A673 (cell line): Measurements from ENCODE around the gene PKM. TPM values are rescaled to one million over a fixed set of nuclear protein-coding genes. Genes with fewer than 3 reads are reported as not detected.

Experiments used
- BruUV-seq: library from RNA; stranded (reverse); fragments of 400-500 nt; replicated peaks from 2 replicates; lab custom pipeline; 2021; lab: Mats Ljungman, UMichigan
- CTCF ChIA-PET: fragments of 300-600 bp; sonication (Branson Sonifier 250); formaldehyde crosslinking; loops from one replicate; lab custom pipeline; 2022; ENCODE audit warnings: antibody characterized with exemption; lab: Charles Lee
- POLR2A ChIA-PET: fragments of 300-600 bp; sonication (Branson Sonifier 250); formaldehyde crosslinking; loops from one replicate; lab custom pipeline; 2022; ENCODE audit warnings: antibody characterized with exemption; ENCODE audit not compliant: low non-redundant PET; lab: Charles Lee
- DNase-seq: peaks from one replicate; pipeline ENCODE4 v3.0.0-alpha.2; 2015; ENCODE audit warnings: low spot score
- H3K27ac ChIP-seq: fragments of 200-600 bp; sonication (generic); 2 replicates; pipeline ENCODE4 v1.5.1; 2016; ENCODE audit warnings: mixed run types, low read depth, mild to moderate bottlenecking, mixed read lengths, antibody characterized with exemption, low read length; ENCODE audit not compliant: poor library complexity, severe bottlenecking
- H3K27me3 ChIP-seq: fragments of 200-600 bp; sonication (generic); replicated peaks from 2 replicates; pipeline ENCODE4 v1.6.1; 2017; ENCODE audit warnings: mixed run types, low read depth, mild to moderate bottlenecking, mixed read lengths, antibody characterized with exemption, low read length; ENCODE audit not compliant: insufficient read depth, poor library complexity
- H3K36me3 ChIP-seq: fragments of 200-600 bp; sonication (generic); 2 replicates; pipeline ENCODE4 v1.6.1; 2016; ENCODE audit warnings: mixed run types, mild to moderate bottlenecking, mixed read lengths, antibody characterized with exemption, low read length; ENCODE audit not compliant: insufficient read depth, poor library complexity, severe bottlenecking
- H3K4me1 ChIP-seq: fragments of 200-600 bp; sonication (generic); 2 replicates; pipeline ENCODE4 v1.6.1; 2017; ENCODE audit warnings: mixed run types, mild to moderate bottlenecking, mixed read lengths, antibody characterized with exemption, low read length; ENCODE audit not compliant: insufficient read depth, poor library complexity, severe bottlenecking
- H3K4me3 ChIP-seq: fragments of 200-600 bp; sonication (generic); 2 replicates; pipeline ENCODE4 v1.5.1; 2016; ENCODE audit warnings: low read depth, mixed run types, mild to moderate bottlenecking, mixed read lengths, low read length; ENCODE audit not compliant: poor library complexity, severe bottlenecking
- H3K9me3 ChIP-seq: fragments of 200-600 bp; sonication (generic); 2 replicates; pipeline ENCODE4 v1.6.1; 2016; ENCODE audit warnings: mixed run types, low read depth, mild to moderate bottlenecking, mixed read lengths, antibody characterized with exemption, low read length; ENCODE audit not compliant: poor library complexity, severe bottlenecking
- EZH2 ChIP-seq: fragments of 200-600 bp; sonication (generic); IDR thresholded peaks from 2 replicates; pipeline ENCODE4 v1.6.1; 2017; ENCODE audit warnings: borderline replicate concordance, low read depth, mild to moderate bottlenecking, mixed read lengths, antibody characterized with exemption, low read length; ENCODE audit not compliant: poor library complexity, severe bottlenecking
- intact Hi-C: fragments of 100-400 bp; cut with micrococcal nuclease; formaldehyde crosslinking; loops from one replicate; pipeline ENCODE4 v1.10.0; 2022; ENCODE audit not compliant: unreplicated experiment
- total RNA-seq: library from RNA; stranded (reverse); gene quantifications from 2 replicates; pipeline ENCODE4 v1.2.3, GENCODE V29; 2021
- TF ChIP-seq, protein P1 (sequence below): fragments of 300-800, 200-600 bp; sonication (generic); conservative IDR thresholded peaks from 2 replicates; pipeline ENCODE4 v1.5.1; 2017; ENCODE audit warnings: low read depth, mild to moderate bottlenecking, antibody characterized with exemption, low read length, moderate library complexity, mixed read lengths

The PKM gene
- total RNA-seq, 1 experiment from 2014 or later = 1,955 TPM

DNA sequence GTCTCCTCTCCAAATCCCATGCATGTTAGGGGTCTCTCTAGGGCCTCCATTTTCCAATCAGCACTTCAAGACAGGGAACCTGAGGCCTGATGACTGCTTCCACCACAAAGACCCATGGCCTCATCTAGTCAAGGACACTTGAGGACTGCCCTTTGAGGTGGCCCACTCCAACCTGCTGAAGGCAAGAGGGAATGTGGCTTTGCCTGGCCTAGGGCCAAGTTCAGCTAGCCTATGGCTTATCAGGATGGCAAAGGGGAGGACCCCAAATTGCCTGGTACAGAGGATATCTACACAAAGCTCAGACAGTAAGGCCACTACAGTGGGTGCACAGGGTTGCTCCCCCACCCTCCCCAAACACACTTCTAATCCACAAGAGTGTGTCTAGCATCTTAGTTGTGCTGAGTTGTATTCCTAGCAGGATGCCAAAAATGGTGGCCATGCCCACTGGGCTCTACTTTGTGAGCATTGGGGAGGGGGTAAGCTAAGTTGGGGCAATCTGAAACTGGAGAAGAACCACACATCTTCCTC, 23.4 kb downstream of the PKM start:
- no peak for DNase-seq
- Histone ChIP-seq H3K9me3 (no peaks in the 10 kb centered on the region), H3K27me3 (no peaks in the 10 kb centered on the region), H3K4me1 (no peaks in the 10 kb centered on the region), H3K36me3 (peaks cover 100% of the 10 kb centered on the region), H3K4me3 (no peak overlapping the region), H3K27ac (no peak overlapping the region)
- CTCF ChIA-PET = no interaction called here
- intact Hi-C loops = no loop called here
- POLR2A ChIA-PET = no interaction called here
- TF ChIP-seq, protein P1, sequence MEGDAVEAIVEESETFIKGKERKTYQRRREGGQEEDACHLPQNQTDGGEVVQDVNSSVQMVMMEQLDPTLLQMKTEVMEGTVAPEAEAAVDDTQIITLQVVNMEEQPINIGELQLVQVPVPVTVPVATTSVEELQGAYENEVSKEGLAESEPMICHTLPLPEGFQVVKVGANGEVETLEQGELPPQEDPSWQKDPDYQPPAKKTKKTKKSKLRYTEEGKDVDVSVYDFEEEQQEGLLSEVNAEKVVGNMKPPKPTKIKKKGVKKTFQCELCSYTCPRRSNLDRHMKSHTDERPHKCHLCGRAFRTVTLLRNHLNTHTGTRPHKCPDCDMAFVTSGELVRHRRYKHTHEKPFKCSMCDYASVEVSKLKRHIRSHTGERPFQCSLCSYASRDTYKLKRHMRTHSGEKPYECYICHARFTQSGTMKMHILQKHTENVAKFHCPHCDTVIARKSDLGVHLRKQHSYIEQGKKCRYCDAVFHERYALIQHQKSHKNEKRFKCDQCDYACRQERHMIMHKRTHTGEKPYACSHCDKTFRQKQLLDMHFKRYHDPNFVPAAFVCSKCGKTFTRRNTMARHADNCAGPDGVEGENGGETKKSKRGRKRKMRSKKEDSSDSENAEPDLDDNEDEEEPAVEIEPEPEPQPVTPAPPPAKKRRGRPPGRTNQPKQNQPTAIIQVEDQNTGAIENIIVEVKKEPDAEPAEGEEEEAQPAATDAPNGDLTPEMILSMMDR = no peak
- TF ChIP-seq EZH2 = no peak
- no TSS peak for BruUV-seq

DNA sequence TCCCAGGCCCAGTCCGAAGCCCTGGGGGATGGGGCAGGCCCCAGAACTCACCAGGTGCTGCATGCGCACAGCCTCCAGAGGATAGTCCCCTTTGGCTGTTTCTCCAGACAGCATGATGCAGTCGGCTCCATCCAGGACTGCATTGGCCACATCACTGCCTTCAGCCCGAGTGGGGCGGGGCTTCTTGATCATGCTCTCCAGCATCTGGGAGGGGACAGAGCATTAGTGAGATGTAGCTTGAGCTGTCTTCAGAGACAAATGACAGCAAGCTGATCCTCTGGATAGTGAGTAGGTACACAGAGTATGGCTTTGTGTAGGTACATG, 24.4 kb downstream of the PKM start:
- CTCF ChIA-PET = no interaction called here
- intact Hi-C loops = no loop called here
- Histone ChIP-seq H3K9me3 (no peaks in the 10 kb centered on the region), H3K4me3 (no peak overlapping the region), H3K27ac (no peak overlapping the region), H3K4me1 (no peaks in the 10 kb centered on the region), H3K27me3 (no peaks in the 10 kb centered on the region), H3K36me3 (peaks cover 100% of the 10 kb centered on the region)
- DNase-seq = no peak
- POLR2A ChIA-PET = interaction anchor here (0.5 kb wide), 1 partner anchor 91 kb away, joined by 3 read pairs; no protein-coding TSS in a partner anchor
- BruUV-seq = no TSS peak
- TF ChIP-seq, protein P1 = no peak
- no peak for TF ChIP-seq EZH2

DNA sequence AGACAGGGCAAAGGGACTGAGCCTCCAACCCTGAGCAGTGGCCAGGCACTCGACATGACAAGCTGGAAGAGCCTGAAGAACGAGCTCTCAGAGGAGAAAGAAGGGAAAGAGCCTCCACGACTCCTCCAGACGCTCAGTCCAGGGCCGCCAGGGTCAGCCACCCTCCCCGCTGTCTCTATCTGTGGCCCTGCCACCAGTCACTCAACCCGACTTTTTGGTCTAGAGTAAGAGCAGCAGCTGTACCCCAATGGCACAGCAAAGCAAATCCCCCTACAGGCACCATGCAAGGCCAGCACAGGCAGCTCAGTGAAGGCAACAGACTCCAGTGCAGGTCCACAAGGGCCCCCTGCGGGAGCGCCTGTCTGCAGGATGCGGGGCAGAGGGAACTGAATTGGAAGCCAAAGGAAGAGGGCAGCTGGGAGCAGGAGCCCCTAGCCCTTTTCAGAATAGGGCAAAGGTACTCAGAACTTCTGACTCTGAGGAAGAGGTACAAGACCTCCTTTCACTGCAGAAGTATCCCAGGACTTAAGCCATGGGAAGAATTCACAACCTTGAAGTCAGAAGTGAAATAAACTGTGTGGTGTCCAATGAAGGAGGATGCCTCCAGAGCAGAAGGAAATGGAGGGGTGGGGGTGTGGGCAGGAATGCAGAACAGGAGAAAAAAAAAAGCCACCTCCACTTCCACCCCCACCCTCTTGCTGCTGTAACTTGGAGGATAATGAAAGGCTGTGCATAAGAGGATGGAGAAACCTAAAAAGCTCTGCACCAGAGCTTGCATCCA, 24.9 kb downstream of the PKM start:
- ChIA-PET POLR2A (interaction anchor here (0.5 kb wide), 1 partner anchor 92 kb away, joined by 3 read pairs; no protein-coding TSS in a partner anchor), CTCF (no interaction called here)
- H3K4me3 ChIP-seq = no peak overlapping the region
- no peak for TF ChIP-seq EZH2
- TF ChIP-seq, protein P1 = no peak
- DNase-seq = no peak
- H3K27me3 ChIP-seq = no peaks in the 10 kb centered on the region
- H3K9me3 ChIP-seq = no peaks in the 10 kb centered on the region
- no peak overlapping the region for H3K27ac ChIP-seq
- intact Hi-C loops = no loop called here
- peaks cover 100% of the 10 kb centered on the region for H3K36me3 ChIP-seq
- H3K4me1 ChIP-seq = no peaks in the 10 kb centered on the region
- no TSS peak for BruUV-seq
